GM12891 (cell line): Measurements from ENCODE around the gene RASA3.

Source experiments
- POLR2A ChIP-seq: IDR thresholded peaks from 2 replicates; pipeline ENCODE4 v1.6.1; 2011; ENCODE audit warnings: low read depth, low read length, control low read depth
- POLR2AphosphoS5 ChIP-seq: IDR thresholded peaks from 2 replicates; pipeline ENCODE4 v1.6.1; 2011; ENCODE audit warnings: low read depth, low read length, control low read depth
- SPI1 ChIP-seq: IDR thresholded peaks from 2 replicates; pipeline ENCODE4 v1.6.1; 2011; ENCODE audit warnings: low read depth, low read length, control low read depth
- TAF1 ChIP-seq: IDR thresholded peaks from 2 replicates; pipeline ENCODE4 v1.6.1; 2011; ENCODE audit warnings: low read depth, low read length, control low read depth

DNA sequence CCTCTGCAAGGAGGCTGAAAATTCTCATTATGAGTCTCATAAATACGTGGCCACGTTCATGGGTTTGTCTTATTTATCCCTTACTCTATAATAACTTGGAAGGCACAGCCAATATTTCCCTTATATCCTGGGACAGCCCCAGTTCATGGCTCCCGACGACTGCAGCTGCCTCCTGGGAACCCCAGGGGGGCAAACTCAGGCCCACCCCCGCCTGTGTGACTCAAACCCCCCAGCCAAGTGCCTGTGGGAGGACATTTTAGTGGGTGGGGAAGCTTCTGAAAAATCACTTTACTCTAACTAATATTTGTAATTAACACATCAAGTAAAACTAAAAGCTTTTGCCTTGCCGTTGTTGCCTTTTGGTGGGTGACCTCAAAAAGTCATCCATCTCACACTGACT lies 14.3 kb downstream of the RASA3 start:
- TF ChIP-seq POLR2A (no peak), POLR2AphosphoS5 (no peak), TAF1 (no peak), SPI1 (no peak)
